HepG2 (cell line): ENCODE data around the gene PCNT. TPM values are rescaled to one million over a fixed set of nuclear protein-coding genes. Genes with fewer than 3 reads are reported as not detected.

Experiments used
- ATAC-seq: fragments of 200-7000 bp; cut with Tn5 transposase; 3 replicates; pipeline ENCODE4 v1.9.1; 2020; ENCODE audit warnings: mild to moderate bottlenecking, moderate library complexity
- BruUV-seq: library from RNA; stranded (reverse); fragments of 400-500 nt; replicated peaks from 2 replicates; lab custom pipeline; 2021; lab: Mats Ljungman, UMichigan
- CTCF ChIA-PET: fragments of 300-600 bp; formaldehyde crosslinking; extraction: SDS; loops from one replicate; lab custom pipeline; 2021; ENCODE audit warnings: low total read pairs, inconsistent platforms, low intra/inter-chr PET ratio; lab: Yijun Ruan, JAX
- POLR2A ChIA-PET: fragments of 350-600 bp; sonication (Branson Sonifier 250); formaldehyde crosslinking; loops from one replicate; lab custom pipeline; 2020; ENCODE audit warnings: antibody characterized with exemption, inconsistent platforms; lab: Yijun Ruan, JAX
- DNase-seq: peaks from one replicate; pipeline ENCODE4 v3.0.0-alpha.2; 2015; ENCODE audit warnings: low spot score
- FAIRE-seq: peaks from 3 replicates; lab custom pipeline; 2011; peaks lifted over from hg19 to GRCh38; lab: Jason Lieb, UNC
- H2AFZ ChIP-seq: one replicate; pipeline ENCODE4 v1.6.1; 2011; ENCODE audit warnings: low read length, inconsistent platforms
- H3K27ac ChIP-seq: fragments of 300-600 bp; 3 replicates; pipeline ENCODE4 v1.8.0; 2011; ENCODE audit warnings: mixed run types, mild to moderate bottlenecking, mixed read lengths, low read length, inconsistent platforms; ENCODE audit not compliant: insufficient read depth; ENCODE audit errors: extremely low read length
- H3K27me3 ChIP-seq, 2 experiments: fragments of 200-600 bp in 1 of 2; 2 replicates in 1 of 2; 3 replicates in 1 of 2; pipeline versions ENCODE4 v1.6.0 to v1.8.0; 2011; ENCODE audit warnings: low read length in 2 of 2, mild to moderate bottlenecking in 2 of 2, moderate library complexity in 2 of 2, inconsistent platforms in 1 of 2; ENCODE audit not compliant: insufficient read depth in 2 of 2, control insufficient read depth in 1 of 2
- H3K36me3 ChIP-seq, 2 experiments: fragments of 200-600 bp in 1 of 2; replicated peaks in 1 of 2; 2 replicates in 1 of 2; 3 replicates in 1 of 2; pipeline versions ENCODE4 v1.5.1 to v1.8.0; 2011; ENCODE audit warnings: low read length in 2 of 2, inconsistent platforms in 1 of 2; ENCODE audit not compliant: insufficient read depth in 2 of 2, control insufficient read depth in 1 of 2
- H3K4me1 ChIP-seq: 2 replicates; pipeline ENCODE4 v1.5.1; 2012; ENCODE audit warnings: low read length, inconsistent platforms; ENCODE audit not compliant: insufficient read depth
- H3K4me2 ChIP-seq: 2 replicates; pipeline ENCODE4 v1.6.0; 2011; ENCODE audit warnings: low read depth, low read length, inconsistent platforms
- H3K4me3 ChIP-seq, 3 experiments: fragments of 200-600 bp in 1 of 3; sonication (generic), shearing (Covaris generic) in 1 of 3; replicated peaks in 1 of 3; 2 replicates each; pipeline ENCODE4 v1.5.1; 2011 to 2016; ENCODE audit warnings: low read length in 3 of 3, inconsistent platforms in 2 of 3, low read depth in 2 of 3, mild to moderate bottlenecking in 2 of 3, control low read depth in 1 of 3, mixed read lengths in 1 of 3; ENCODE audit not compliant: insufficient read depth in 1 of 3
- H3K79me2 ChIP-seq: one replicate; pipeline ENCODE4 v1.6.1; 2011; ENCODE audit warnings: low read length, inconsistent platforms; ENCODE audit not compliant: insufficient read depth
- H3K9ac ChIP-seq: 2 replicates; pipeline ENCODE4 v1.6.0; 2011; ENCODE audit warnings: mild to moderate bottlenecking, low read depth, low read length, inconsistent platforms; ENCODE audit not compliant: insufficient read depth
- H3K9me3 ChIP-seq: 2 replicates; pipeline ENCODE4 v1.5.1; 2012; ENCODE audit warnings: mild to moderate bottlenecking, low read length
- H4K20me1 ChIP-seq: 2 replicates; pipeline ENCODE4 v1.6.0; 2011; ENCODE audit warnings: inconsistent platforms, mild to moderate bottlenecking, low read length, moderate library complexity; ENCODE audit not compliant: insufficient read depth
- ATF7-NPFF ChIP-seq: sonication (generic); formaldehyde crosslinking; IDR thresholded peaks from 2 replicates; pipeline ENCODE4 v1.8.1; 2023; ENCODE audit warnings: mild to moderate bottlenecking, low read depth, missing genetic modification reagents, moderate library complexity
- HMGXB3 ChIP-seq: sonication (generic); formaldehyde crosslinking; IDR thresholded peaks from 2 replicates; pipeline ENCODE4 v1.4.0; 2020; ENCODE audit warnings: missing genetic modification reagents, borderline replicate concordance
- JUNB ChIP-seq: sonication (generic); formaldehyde crosslinking; IDR thresholded peaks from 2 replicates; pipeline ENCODE4 v1.8.0; 2022; ENCODE audit warnings: missing genetic modification reagents, mild to moderate bottlenecking, borderline replicate concordance
- RARG ChIP-seq: sonication (generic); formaldehyde crosslinking; IDR thresholded peaks from 2 replicates; pipeline ENCODE4 v1.4.0; 2020; ENCODE audit warnings: low read depth, mild to moderate bottlenecking, missing genetic modification reagents
- REL ChIP-seq: sonication (generic); formaldehyde crosslinking; conservative IDR thresholded peaks from 2 replicates; pipeline ENCODE4 v1.8.0; 2022; ENCODE audit warnings: mild to moderate bottlenecking, missing genetic modification reagents, moderate library complexity
- SIN3A ChIP-seq: IDR thresholded peaks from 2 replicates; pipeline ENCODE4 v1.6.1; 2011; ENCODE audit warnings: low read depth, mild to moderate bottlenecking, control low read depth, low read length, borderline replicate concordance
- STAG1 ChIP-seq: sonication (generic); formaldehyde crosslinking; IDR thresholded peaks from 2 replicates; pipeline ENCODE4 v1.4.0; 2020; ENCODE audit warnings: missing genetic modification reagents
- TCF7 ChIP-seq: sonication (generic); IDR thresholded peaks from 2 replicates; pipeline ENCODE4 v1.6.1; 2016; ENCODE audit warnings: antibody characterized with exemption, low read depth
- ZFP37 ChIP-seq: sonication (generic); formaldehyde crosslinking; IDR thresholded peaks from 2 replicates; pipeline ENCODE4 v1.4.0; 2020; ENCODE audit warnings: missing genetic modification reagents, borderline replicate concordance
- ZMYM4 ChIP-seq: sonication (generic); formaldehyde crosslinking; IDR thresholded peaks from 2 replicates; pipeline ENCODE4 v1.8.1; 2023; ENCODE audit warnings: mild to moderate bottlenecking, missing genetic modification reagents
- ZNF329 ChIP-seq: sonication (generic); formaldehyde crosslinking; IDR thresholded peaks from 2 replicates; pipeline ENCODE4 v1.9.0; 2021; ENCODE audit warnings: low read depth, mild to moderate bottlenecking, missing genetic modification reagents
- ZNF350 ChIP-seq: sonication (generic); formaldehyde crosslinking; IDR thresholded peaks from 2 replicates; pipeline ENCODE4 v1.4.0; 2020; ENCODE audit warnings: mild to moderate bottlenecking, low read depth, missing genetic modification reagents, borderline replicate concordance
- WGBS: methylation state at CpG from one replicate; pipeline ENCODE4 v1.1.6; 2017; ENCODE audit warnings: low lambda C conversion rate; 5-methylcytosine and 5-hydroxymethylcytosine counted together
- in situ Hi-C: cut with HindIII; loops from 2 replicates; pipeline ENCODE4 v1.10.0; 2017; ENCODE audit warnings: low pct_unique_long_range_greater_than_20kb; ENCODE audit not compliant: extremely low pct_ligation_motif_present
- intact Hi-C: fragments of 100-400 bp; cut with micrococcal nuclease; formaldehyde crosslinking; loops from one replicate; pipeline ENCODE4 v1.10.0; 2022; ENCODE audit not compliant: unreplicated experiment
- polyA plus RNA-seq, 8 experiments: library from polyadenylated mRNA; depleted of rRNA in 3 of 8; stranded (reverse) in 7 of 8; unstranded in 1 of 8; fragments of >200 nt; fragmentation: Illumina TruSeq in 4 of 8; extraction: Trizol in 4 of 8; gene quantifications; 2 replicates each; pipeline versions ENCODE4 v1.2.1 to v1.2.3, GENCODE V29; 2011 to 2016; ENCODE audit warnings: low read depth in 4 of 8, missing spikeins in 1 of 8, mixed read lengths in 1 of 8; ENCODE audit not compliant: insufficient read depth in 1 of 8
- total RNA-seq, 5 experiments: library from RNA; depleted of rRNA; stranded (reverse); fragments of >200 nt; fragmentation: Illumina TruSeq; extraction: Trizol; gene quantifications; 2 replicates each; pipeline ENCODE4 v1.2.3, GENCODE V29; 2016; ENCODE audit warnings: low read depth in 1 of 5

Gene PCNT
- total and polyA plus RNA-seq, 2 of the 13 experiments (the other 11 are each of a cell fraction or from before 2014, with no cell fraction given): 5.6 to 12.4 TPM

GRCh38 chr21:46489800-46490199 lies 165.8 kb downstream of the PCNT start:
- peaks cover 8 to 47% of the 10 kb centered on the region in 2 experiments for H3K36me3 ChIP-seq
- H3K4me2 ChIP-seq: no peak overlapping the region
- no peaks in the 10 kb centered on the region for H3K27me3 ChIP-seq
- no peaks in the 10 kb centered on the region; the same call in 1 of the 2 replicates for H4K20me1 ChIP-seq
- no peak for ATAC-seq
- H3K9ac ChIP-seq: no peak overlapping the region
- no TSS peak for BruUV-seq
- POLR2A ChIA-PET: no interaction called here
- WGBS: 93% methylated on average over 10 of the region's 10 CpGs
- H3K4me1 ChIP-seq: no peaks in the 10 kb centered on the region
- H3K9me3 ChIP-seq: no peaks in the 10 kb centered on the region
- TF ChIP-seq SIN3A (no peak), ZNF329 (CRISPR knock-in tag) (no peak), JUNB (CRISPR knock-in tag) (no peak), ATF7-NPFF (CRISPR knock-in tag) (no peak), HMGXB3 (CRISPR knock-in tag) (no peak), RARG (CRISPR knock-in tag) (no peak), ZNF350 (no peak), TCF7 (no peak), STAG1 (CRISPR knock-in tag) (no peak), ZFP37 (CRISPR knock-in tag) (no peak), ZMYM4 (no peak), REL (CRISPR knock-in tag) (no peak)
- H2AFZ ChIP-seq: no peak overlapping the region
- no peaks in the 10 kb centered on the region for H3K79me2 ChIP-seq
- in situ Hi-C loops: no loop called here
- CTCF ChIA-PET: no interaction called here
- H3K27ac ChIP-seq: no peak overlapping the region
- DNase-seq: no peak
- FAIRE-seq: no peak
- intact Hi-C loops: no loop called here
- no peak overlapping the region for H3K4me3 ChIP-seq
